ENCODE measurements around the gene KAZALD1. TPM values are rescaled to one million over a fixed set of nuclear protein-coding genes. Genes with fewer than 3 reads are reported as not detected.
"Not testable (repeated sequence)": the region's sequence is repeated elsewhere in the genome, so short reads cannot be mapped to it uniquely, and the experiment has no call there.

Gene KAZALD1
- polyA plus RNA-seq, 3 donors: 10.1 to 13.6 (median 10.5) TPM

DNA sequence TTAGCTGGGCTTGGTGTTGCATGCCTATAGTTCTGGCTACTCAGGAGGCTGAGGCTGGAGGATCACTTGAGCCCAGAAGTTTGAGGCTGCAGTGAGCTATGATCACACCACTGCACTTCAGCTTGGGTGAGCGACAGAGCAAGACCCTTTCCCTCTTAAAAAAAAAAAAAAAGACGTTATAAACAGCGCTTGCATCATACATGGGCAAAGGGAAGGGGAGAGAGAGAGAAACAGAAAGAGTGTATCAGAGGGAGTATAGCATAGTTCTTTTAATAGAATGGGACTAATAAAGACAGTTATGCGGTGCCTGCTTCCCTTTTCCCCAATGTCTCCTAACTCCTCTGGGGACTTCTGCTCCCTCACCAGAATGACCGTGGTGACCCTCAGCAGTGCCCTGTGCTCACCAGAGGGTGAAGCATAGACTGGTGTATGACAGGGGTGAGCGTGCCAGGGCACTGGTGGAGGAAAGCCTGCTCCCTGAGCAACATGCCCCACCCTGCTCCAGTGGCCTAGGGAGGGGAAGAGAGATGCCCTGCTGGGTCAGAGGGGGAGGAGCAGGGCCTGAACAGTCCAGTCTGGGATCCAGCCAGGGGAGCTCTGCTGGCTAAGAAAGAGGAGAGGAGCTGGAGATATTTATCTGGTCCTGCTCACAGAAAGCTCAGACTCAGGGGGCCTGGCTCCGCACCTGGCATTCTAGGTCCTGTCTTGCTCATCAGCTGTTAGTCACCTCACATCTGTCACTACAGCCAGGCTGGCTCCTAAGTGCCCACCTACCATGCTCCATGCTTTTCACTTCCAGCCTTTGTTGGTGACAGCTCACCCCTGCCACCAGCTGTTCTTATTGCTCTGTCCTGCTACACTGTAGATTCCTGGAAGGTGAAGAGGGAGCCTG is 33.1 kb upstream of the KAZALD1 start:
- DNase-seq: no peak

DNA sequence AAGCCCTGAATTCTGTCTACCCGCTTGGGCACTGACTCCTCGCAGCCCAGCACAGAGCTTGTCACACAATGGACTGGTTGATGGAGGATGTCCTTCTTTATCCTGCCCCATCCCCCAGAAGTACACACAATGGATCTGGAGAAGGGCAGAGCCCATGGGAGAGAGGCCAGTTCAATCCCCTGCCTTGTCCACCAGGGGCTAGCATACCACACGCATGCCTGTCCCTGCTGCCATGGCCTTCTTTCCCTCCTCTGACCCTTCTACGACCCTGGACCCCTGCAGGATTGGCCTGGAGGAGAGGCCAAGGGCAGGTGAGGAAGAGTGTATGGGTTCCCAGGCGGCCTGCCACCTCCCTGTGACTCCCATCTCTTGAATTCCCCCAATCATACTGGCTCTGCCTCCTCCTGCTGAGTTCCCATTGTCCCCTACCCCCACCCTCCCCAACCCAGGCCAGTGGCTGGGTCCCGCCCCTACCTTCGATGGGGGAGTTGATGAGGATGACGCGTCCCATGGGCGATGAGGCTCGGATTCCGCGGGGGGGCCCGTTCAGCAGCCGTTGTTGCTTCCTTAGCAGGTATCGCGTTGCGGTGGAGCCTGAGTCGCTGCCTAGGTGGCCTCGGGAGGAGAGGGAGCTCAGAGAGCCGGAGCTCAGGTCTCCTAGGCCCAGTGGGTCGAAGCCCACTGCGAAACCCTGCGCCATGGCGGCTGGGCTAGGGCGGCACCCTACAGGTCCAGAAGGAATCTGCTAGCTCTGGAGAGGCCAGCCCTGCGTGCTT is 32.1 kb upstream of the KAZALD1 start:
- DNase-seq: no peak

DNA sequence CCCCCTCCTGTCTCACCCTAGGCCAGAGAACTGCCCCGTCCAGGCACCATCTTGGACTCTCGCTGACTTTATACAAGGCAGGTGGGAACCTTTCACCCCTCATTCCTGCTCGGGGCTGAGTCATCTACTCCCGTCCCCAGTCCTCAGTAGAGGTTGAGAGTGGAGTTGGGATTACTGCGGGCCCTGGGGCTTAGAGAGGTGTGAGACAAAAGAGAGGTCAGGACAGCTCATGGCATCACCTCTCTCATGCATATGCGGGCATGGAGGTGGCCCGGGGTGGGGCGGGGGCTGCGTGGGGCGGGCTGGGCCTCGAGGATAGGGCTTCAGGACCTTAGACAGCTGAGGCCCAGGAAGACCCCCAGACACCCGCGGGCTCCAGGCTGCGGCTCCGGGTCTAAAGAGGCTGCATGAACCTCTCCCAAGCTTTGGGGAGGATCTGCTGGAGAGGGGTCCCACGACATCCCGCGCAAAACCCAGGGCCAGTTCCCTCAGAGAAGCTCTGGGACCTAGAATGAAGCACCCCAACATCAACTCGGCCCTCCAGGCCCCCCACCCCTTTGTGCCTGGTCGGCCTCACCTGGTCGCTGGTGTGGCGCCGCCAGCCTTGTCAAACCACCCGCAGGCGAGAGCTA is 31.2 kb upstream of the KAZALD1 start:
- no peak for DNase-seq

DNA sequence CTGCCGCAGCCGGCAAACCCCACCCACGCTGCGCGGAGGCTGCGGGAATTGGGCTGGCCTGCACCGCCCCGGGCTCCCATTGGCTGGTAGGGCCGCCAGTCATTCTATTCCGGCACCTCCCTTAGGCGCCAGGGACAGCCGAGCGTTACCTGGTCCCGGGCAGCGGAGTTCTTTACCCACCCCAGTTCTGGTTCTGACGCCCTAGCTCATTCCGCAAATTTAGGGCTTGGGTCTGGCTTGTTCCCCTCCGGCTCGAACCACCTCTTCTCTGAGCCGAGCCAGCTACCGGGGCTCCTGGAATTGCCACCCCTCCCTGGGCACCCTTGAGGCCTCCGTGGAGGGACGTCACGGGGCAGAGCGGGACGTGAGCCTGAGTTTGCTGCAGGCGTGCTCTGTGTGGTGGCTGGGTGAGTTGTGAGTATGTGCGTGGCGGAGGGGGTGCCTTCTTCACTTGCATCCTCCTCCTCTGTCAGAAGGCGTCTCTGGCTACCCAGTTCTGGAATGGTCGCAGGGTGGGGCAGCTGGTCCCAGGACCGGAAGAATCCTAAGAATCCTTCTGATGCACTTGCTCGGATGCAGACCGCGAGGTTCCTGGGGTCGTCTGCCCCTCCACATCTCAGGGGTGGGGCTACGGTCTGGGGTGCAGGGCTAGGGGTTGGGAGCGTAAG is 30.5 kb upstream of the KAZALD1 start, which contains the start of the genes PDZD7 and SFXN3:
Gene PDZD7 (minus strand): TSS at position 2 of the 668 bp plus-strand sequence. CDS start 910 bp downstream, outside the sequence.
Gene SFXN3 (plus strand): TSS at position 107 of the 668 bp plus-strand sequence. CDS start 3,461 bp downstream, outside the sequence.
- DNase-seq: peak; percentile 90

DNA sequence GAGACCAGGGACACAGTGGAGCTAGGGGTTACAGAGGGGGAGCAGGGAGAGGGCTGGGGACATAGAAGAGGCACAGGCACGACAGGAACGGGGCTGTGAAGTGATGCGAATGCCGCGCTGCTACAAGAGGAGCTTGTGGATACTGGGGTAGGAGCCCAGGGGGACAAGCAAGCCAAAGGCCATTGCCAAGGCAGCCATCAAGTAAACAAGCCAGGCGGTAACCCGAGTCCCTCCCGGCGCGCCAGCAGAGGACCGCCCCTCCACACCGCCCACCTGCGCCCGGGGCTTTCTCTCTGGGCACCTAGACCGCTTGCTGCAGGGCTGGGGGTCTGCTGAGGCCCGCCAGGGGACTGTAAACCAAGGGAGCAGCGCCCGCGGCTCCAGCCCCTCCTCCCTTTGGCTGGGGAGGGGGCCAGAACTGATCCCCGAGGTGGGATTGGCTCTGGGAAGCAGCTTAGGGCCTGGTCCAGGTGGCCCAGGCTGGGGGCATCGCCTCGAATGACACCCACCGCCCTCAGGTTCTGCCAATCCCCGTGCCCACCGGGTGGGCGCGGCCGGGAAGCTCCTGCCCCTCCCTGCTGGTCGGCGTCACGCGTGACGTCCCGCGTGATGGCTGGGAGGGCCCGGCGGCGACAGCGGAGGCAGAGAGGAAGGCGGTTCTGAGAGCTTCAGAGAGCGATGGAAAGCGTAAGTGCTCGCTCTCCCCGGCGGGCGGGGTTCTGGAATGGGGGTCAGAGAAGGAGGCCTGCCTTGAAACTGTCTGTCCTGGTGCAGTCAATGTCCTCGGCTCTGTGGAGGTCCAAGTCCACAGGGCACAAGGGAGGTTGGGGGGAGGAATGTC is 29.8 kb upstream of the KAZALD1 start:
- DNase-seq: no peak

DNA sequence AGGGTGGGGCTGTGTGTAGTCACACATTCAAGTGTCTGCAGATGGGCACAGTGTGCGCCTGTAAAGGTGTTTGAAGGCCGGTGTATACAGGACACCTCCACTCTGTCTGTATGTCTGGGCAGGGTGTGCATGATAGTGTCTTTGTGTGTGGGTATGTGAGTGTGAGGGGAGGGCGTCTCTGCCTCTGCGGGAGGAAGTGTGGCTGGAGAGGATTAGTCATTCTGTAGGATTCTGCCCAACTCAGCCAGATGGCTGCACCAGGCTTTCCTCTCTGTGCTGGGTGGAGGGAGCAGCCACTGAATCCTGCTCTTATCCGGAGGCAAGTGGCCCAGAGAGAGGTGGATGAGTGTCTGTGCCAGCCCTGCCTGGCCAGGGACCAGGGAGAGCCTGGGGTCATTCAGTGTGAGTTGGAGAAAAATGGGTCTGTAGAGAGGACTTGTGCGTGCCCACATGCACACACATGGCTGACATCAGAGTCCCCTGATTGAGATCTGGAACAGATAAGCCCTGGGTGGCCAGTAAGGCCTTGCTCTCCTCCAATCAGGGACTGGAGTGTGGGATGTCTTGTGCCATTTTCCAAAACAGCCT is 29.1 kb upstream of the KAZALD1 start:
- DNase-seq: no peak

DNA sequence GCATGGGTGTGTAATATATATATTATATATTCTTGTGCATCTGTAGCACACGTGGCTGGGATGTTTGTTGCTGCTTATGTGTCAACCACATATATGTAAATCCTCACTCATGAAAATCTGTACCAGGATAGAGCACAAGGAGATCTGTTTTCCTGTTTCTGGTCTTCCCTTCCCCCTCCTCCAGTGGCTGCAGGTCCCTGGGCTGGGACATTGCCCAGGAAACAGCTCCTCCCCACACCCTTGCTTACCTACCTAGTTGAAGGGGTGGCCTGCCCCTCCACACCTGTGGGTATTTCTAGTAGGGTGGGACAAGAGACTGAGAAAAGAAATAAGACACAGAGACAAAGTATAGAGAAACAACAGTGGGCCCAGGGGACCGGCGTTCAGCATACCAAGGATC is 28.5 kb upstream of the KAZALD1 start:
- DNase-seq: no peak

DNA sequence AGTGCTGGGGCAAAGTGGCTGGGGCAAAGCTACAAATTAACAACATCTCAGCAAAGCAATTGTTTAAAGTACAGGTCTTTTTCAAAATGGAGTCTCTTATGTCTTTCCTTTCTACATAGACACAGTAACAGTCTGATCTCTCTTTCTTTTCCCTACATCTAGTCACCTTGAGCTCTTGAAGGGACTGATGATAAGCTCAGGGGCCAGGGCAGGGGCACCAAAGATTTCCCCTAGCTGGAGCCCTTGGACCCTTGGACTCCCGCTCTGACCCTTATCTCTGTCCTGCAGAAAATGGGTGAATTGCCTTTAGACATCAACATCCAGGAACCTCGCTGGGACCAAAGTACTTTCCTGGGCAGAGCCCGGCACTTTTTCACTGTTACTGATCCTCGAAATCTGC is 27.4 kb upstream of the KAZALD1 start:
- DNase-seq: not testable (repeated sequence)

DNA sequence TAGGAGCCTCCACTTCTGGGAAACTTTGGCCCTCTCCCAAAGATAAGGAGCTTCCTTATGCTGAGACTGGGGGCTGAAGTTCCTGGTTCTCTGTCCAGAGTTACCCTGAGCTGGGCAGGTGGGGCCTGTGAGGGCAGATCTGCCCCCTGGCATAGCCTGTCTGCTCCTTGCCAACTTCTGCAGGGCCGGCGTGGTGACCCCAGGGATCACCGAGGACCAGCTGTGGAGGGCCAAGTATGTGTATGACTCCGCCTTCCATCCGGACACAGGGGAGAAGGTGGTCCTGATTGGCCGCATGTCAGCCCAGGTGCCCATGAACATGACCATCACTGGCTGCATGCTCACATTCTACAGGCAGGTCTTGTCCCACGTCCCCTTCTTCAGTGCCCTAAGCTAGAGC is 26.5 kb upstream of the KAZALD1 start:
- no peak for DNase-seq

DNA sequence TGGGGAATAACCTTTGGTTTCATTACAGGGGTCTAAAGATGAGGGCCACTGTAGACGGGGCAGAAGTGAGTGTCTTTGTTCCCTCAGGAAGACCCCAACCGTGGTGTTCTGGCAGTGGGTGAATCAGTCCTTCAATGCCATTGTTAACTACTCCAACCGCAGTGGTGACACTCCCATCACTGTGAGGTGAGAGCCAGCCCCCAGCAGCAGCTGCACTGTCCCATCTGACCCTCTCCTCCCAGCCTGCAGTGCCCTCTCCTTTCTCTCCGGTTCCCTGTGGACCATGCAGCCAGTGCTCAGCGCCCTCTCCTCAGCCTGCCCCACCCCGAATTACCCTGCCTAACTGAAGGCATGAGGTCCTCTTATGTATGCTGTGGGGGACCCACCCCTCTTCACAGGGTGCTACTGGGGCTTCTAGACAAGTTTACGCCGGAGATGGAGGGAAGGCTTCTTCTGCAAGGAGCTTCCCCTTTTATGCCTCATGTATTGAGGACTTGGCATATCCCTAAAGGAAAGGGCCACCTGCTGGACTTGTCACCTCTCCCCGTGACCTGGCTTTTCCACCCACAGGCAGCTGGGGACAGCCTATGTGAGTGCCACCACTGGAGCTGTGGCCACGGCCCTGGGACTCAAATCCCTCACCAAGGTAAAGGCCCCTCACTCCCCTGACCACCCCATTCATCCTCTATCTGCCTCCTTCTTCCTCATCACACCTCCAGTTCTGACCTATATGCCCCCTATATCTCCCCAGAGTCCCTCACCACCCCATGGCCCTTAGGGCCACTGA is 25.7 kb upstream of the KAZALD1 start:
- DNase-seq: no peak

DNA sequence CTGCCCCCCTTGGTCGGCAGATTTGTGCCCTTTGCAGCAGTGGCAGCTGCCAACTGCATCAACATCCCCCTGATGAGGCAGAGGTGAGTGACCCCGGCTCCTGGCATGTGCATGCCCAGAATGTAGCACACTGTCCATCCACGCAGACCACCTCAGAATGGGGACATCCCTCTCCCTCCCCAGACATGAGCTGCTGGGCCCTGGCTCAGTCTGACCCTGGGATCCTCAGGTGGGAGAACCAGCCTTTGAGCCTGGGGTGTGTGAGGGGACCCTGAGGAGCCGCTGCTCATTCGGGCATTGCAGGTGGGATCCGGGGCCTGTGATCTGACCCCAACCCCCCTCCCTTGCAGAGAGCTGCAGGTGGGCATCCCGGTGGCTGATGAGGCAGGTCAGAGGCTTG is 25.1 kb upstream of the KAZALD1 start:
- DNase-seq: no peak

DNA sequence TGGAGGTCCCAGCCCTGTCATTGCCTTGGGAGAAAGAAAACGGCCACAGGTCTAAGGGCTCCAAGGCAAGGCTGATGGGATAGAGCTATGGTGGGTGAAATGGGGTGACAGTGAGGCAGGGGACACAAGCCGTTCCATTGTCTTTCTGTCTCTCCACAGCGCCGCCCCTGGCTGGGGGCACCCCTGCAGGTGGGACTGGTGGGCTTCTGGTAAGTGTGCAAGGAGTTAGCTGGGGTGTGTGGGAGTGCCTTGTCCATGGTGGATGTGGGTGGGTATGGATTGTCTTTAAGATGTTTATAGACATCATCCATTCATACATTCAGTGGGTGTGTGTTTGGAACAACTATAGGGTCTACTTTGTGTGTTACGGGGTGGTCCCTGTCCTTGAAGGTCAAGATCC is 23.3 kb upstream of the KAZALD1 start:
- no peak for DNase-seq

DNA sequence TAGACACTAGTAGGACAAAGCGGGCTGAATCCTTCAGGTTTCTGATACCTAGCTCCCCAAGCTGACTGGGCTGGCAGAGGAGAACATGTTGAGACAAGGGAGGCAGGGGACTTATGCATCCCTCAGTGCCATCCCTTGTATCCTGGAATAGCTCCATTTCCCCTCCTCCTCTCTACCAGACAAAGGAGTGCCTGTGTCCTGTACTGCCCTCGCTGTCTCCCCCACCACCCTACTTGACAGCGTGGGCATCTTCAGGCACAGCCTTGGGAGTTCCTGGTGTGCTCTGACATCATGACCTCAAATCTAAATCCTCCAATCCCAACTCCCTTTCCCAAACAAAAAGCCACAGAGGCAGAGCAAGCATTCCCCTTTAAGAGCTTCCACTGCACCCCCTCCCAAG is 21.7 kb upstream of the KAZALD1 start:
- DNase-seq: no peak

DNA sequence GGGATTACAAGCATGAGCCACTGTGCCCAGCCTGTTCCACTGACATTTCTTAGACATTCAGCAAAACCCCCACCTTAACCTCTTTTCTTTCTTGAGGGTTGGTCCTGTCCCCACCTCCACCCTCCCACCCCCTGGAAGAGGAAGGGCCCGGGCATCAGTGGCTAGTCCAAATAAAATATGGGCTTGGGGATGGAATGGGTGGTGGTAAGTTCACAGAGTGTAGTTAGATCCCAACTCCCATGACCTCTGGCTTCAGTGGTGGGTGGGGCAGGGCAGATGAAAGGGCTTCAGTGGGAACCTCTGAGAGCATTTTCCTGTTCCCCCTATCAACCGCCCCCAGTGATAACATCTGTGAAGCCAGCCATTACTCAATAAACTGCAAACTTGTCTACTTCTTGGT is 20.9 kb upstream of the KAZALD1 start:
- DNase-seq: no peak

DNA sequence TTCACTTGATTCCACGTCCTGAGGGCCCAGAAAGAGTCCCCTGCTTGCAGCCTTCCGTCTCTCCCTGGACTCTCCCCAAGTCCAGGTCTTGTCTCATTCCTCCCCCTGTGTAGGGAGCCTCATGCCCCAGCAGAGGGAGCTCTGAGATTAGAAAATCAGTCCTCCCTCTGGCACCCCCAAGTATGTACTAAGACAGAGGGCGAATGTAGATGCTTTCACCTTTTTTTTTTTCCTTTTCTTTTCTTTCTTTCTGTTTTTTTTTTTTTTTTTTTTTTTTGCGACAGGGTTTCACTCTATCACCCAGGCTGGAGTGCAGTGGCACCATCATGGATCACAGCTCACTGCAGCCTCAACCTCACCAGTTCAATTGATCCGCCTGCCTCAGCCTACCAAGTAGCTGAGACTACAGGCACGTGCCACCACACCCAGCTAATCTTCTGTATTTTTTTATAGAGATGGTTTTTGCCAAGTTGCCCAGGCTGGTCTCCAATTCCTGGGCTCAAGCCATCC is 20.5 kb upstream of the KAZALD1 start:
- DNase-seq: peak; percentile 88

DNA sequence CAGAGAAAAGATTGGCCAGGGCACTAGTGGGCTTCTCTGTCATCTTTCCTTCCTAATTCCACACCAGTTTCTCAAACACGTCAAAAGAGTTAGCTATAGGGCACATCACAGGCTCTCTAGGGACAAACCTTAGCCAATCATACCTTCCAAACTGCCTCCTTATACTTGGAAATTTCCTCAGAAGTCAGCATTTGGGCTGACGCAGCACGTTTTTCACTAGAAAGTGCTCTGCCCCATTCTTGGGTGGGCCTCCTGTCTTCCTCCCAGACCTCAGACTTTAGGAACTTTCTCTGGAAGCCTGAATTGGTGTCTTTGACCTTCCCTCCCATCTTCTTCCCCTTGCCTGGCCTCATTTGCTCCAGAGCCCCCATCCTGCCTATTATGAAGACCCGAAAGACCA is 19.7 kb upstream of the KAZALD1 start:
- DNase-seq: no peak

DNA sequence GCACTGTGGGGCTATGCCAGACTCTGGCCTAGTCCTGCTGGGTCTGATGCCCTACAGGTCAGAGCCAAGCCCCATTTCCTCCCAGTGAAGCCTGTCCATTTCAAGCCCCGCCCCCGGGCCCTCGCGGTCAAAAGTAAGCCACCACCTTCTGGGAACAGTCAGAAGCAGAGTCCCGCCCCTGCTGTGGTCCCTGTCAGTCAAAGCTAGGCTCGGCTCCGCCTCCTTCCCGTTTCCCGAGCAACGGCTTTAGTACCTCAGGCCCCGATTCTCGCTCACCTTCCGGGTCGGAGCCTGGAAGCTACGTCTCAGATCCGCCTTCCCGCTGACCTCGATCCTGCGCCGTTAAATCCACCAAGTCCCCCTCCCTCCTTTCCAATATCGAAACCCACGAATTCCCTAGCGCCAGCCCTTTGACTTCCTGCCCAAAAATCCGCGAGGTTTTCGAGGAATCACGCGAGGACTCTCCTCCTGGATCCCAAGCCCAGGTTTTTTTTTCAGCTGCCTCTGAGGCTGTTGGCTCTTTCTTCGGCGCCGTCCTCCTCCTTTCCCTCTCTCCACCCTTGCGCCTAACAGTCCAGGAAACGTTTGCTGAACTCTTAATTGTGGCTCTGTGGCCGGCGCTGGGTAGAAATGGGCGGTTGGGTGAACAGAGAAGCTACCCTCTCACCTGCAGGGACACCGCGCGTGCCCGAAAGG is 19.0 kb upstream of the KAZALD1 start:
- peak; percentile 94 for DNase-seq

DNA sequence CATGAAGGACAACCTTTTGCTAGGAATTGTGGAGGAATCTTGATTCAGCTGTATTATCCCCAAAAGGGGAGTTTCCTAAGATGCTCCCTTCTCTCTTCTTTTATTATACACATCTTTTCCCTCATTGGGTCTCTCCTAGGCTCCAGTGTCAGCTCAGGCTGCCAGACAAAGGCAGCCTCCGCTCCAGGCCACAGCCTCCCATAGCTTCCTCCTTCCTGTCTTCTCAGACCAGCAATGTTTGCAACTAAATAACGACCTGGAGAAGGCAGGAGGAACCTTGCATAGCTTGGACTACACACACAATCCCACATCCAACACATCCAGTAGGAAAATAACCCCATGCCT is 18.5 kb upstream of the KAZALD1 start:
- DNase-seq: no peak

DNA sequence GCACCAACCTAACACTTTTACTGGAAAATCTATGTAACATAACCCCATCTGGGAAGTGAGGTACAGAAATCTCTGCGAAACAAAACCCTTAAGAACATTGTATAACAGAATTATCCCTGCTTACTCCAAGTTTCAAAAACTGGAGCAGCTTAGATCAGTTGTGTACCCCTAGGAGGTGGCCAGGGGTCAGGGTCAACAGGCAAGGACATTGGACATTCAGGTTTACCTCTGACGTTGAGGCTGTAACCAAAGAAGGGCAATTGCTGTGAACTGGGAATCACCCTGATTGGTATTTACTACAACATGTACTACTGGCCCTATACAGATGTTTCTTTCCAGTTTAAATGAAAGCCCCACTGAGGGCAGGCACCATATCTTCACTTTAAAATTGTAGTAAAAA is 17.7 kb upstream of the KAZALD1 start:
- no peak for DNase-seq

Data from renal pelvis (tissue), 4 donors.